Hepatocyte (in vitro differentiated cells): ENCODE measurements around the gene BGN.

Source experiments
- CTCF ChIP-seq: fragments of 200-600 bp; sonication (generic); IDR thresholded peaks from 2 replicates; pipeline ENCODE4 v1.5.1; 2016; ENCODE audit warnings: antibody characterized with exemption, mild to moderate bottlenecking; ENCODE audit not compliant: poor library complexity
- EZH2 ChIP-seq: fragments of 200-600 bp; sonication (generic); IDR thresholded peaks from 2 replicates; pipeline ENCODE4 v1.6.1; 2016; ENCODE audit warnings: antibody characterized with exemption, mild to moderate bottlenecking, borderline replicate concordance
- EZH2phosphoT487 ChIP-seq: fragments of 200-600 bp; sonication (generic); IDR thresholded peaks from one replicate; pipeline ENCODE4 v1.6.1; 2018; ENCODE audit warnings: antibody characterized with exemption, mild to moderate bottlenecking, low read depth, moderate library complexity; ENCODE audit not compliant: unreplicated experiment, severe bottlenecking

GRCh38 chrX:153517423-153517822 is 22.6 kb downstream of the BGN start, which contains the start of gene ATP2B3:
- TF ChIP-seq CTCF (no peak), EZH2 (no peak), EZH2phosphoT487 (no peak)
